Upper lobe of left lung (tissue), 4 donors: Measurements from ENCODE around the gene PRSS56.

Source experiments
- POLR2A ChIP-seq, 4 donors: fragments of 450-650 bp; IDR thresholded peaks; one replicate each; pipeline ENCODE4 v1.5.1; 2016 to 2017; ENCODE audit warnings: antibody characterized with exemption in 4 of 4, mild to moderate bottlenecking in 2 of 4
- TF ChIP-seq, protein P1 (sequence below), 6 experiments: fragments of 450-650 bp in 4 of 6; fragments of 200-600 bp in 2 of 6; sonication (generic) in 2 of 6; IDR thresholded peaks; one replicate each; pipeline ENCODE4 v1.5.1; 2016 to 2019; ENCODE audit warnings: antibody characterized with exemption in 6 of 6

DNA sequence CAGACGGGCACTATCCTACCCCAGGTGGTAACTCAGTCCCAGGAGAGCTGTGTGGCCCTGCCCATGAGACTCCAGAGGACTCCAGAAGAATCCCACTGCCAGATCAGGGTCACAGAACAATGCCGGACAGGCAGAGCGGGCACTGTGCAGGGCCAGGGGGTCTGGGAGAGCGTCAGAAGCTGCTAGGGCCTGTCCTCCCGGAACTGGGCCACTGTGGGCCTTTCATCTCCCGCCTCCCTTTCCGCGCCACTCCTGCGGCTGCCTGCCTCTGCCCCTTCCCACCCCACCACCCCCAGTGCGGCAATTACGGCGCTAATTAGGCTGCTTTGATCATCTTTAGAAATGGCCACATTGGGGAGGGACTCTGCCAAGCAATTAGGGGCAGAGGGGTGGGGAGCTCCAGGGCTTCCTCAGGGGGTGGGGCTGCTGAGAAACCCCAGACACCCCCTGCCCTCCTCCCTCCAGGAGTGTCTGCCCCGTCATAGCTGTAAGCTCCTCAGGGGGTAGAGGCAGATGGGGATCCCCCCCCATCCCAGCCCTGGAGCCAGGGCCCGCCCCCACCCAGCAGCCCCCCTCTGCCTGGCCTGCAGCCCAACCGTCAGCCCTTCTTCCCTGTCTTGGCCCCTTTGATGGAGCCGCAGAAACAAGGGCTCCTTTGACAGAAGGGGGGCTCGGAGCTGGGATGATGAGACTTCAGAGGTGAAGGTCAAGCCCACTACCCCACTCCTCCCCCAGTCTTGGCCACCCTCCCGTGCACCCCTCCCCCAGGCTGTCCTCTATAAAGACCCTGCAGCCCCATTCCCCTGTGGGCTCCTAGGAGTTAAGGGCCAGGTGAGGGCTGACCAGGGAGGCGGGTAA is at the start of gene PRSS56:
- TF ChIP-seq, protein P1, sequence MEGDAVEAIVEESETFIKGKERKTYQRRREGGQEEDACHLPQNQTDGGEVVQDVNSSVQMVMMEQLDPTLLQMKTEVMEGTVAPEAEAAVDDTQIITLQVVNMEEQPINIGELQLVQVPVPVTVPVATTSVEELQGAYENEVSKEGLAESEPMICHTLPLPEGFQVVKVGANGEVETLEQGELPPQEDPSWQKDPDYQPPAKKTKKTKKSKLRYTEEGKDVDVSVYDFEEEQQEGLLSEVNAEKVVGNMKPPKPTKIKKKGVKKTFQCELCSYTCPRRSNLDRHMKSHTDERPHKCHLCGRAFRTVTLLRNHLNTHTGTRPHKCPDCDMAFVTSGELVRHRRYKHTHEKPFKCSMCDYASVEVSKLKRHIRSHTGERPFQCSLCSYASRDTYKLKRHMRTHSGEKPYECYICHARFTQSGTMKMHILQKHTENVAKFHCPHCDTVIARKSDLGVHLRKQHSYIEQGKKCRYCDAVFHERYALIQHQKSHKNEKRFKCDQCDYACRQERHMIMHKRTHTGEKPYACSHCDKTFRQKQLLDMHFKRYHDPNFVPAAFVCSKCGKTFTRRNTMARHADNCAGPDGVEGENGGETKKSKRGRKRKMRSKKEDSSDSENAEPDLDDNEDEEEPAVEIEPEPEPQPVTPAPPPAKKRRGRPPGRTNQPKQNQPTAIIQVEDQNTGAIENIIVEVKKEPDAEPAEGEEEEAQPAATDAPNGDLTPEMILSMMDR (IDR thresholded peaks at IDR 0.05) = no peak
- TF ChIP-seq POLR2A (IDR thresholded peaks at IDR 0.05) = no peak
